Spleen (tissue), 11 donors: ENCODE results near the gene ICAM2. TPM values are rescaled to one million over a fixed set of nuclear protein-coding genes. Genes with fewer than 3 reads are reported as not detected.
A peak's percentile ranks its signal among the peaks of the same experiment; 100 is the strongest.

ENCODE experiments used
- DNase-seq: peaks from one replicate; pipeline ENCODE4 v3.0.0-alpha.2; 2020
- H3K27ac ChIP-seq, 8 donors: fragments of 200-600 bp; sonication (generic) in 7 of 8; 1 replicate in 4 of 8; 2 replicates in 4 of 8; pipeline versions ENCODE4 v1.5.0 to v1.8.0; 2016 to 2021; ENCODE audit warnings: inconsistent platforms in 4 of 8, mild to moderate bottlenecking in 4 of 8, moderate library complexity in 1 of 8
- H3K27me3 ChIP-seq, 7 donors: fragments of 200-600 bp; sonication (generic) in 6 of 7; replicated peaks in 1 of 7; 1 replicate in 4 of 7; 2 replicates in 3 of 7; pipeline versions ENCODE4 v1.5.0 to v1.8.0; 2016 to 2021; ENCODE audit warnings: inconsistent platforms in 3 of 7, mild to moderate bottlenecking in 1 of 7
- H3K36me3 ChIP-seq, 6 donors: fragments of 200-600 bp; sonication (generic) in 5 of 6; 1 replicate in 4 of 6; 2 replicates in 2 of 6; pipeline versions ENCODE4 v1.5.0 to v1.8.0; 2016 to 2021; ENCODE audit warnings: inconsistent platforms in 2 of 6
- H3K4me1 ChIP-seq, 6 donors: fragments of 200-600 bp; sonication (generic) in 5 of 6; 1 replicate in 3 of 6; 2 replicates in 3 of 6; pipeline versions ENCODE4 v1.5.0 to v1.8.0; 2016 to 2021; ENCODE audit warnings: inconsistent platforms in 3 of 6
- H3K4me3 ChIP-seq, 8 donors: fragments of 200-600 bp; sonication (generic) in 7 of 8; 1 replicate in 4 of 8; 2 replicates in 4 of 8; pipeline versions ENCODE4 v1.5.0 to v1.8.0; 2016 to 2021; ENCODE audit warnings: inconsistent platforms in 4 of 8, mild to moderate bottlenecking in 4 of 8, moderate library complexity in 2 of 8
- H3K9me3 ChIP-seq, 8 donors: fragments of 200-600 bp; sonication (generic) in 7 of 8; 1 replicate in 4 of 8; 2 replicates in 4 of 8; pipeline versions ENCODE4 v1.5.0 to v1.8.0; 2016 to 2021; ENCODE audit warnings: inconsistent platforms in 4 of 8
- CTCF ChIP-seq, 11 experiments: fragments of 200-600 bp in 7 of 11; fragments of 450-650 bp in 4 of 11; sonication (generic) in 4 of 11; IDR thresholded peaks in 8 of 11; conservative IDR thresholded peaks in 3 of 11; 1 replicate in 7 of 11; 2 replicates in 4 of 11; pipeline versions ENCODE4 v1.4.0 to v1.8.0; 2016 to 2021; ENCODE audit warnings: antibody characterized with exemption in 11 of 11, inconsistent platforms in 4 of 11, mild to moderate bottlenecking in 1 of 11
- POLR2A ChIP-seq, 3 donors: fragments of 450-650 bp; IDR thresholded peaks; one replicate each; pipeline ENCODE4 v1.5.1; 2017; ENCODE audit warnings: antibody characterized with exemption in 3 of 3, mild to moderate bottlenecking in 1 of 3
- POLR2AphosphoS5 ChIP-seq, 3 donors: sonication (generic); formaldehyde crosslinking; IDR thresholded peaks; one replicate each; pipeline ENCODE4 v1.5.1; 2017; ENCODE audit warnings: antibody characterized with exemption in 3 of 3
- WGBS, 5 donors: extraction: QIAGEN DNeasy Blood & Tissue Kit in 3 of 5; methylation state at CpG; one replicate each; pipeline versions ENCODE4 v1.1.5 to v1.1.7; 2013 to 2018; 5-methylcytosine and 5-hydroxymethylcytosine counted together
- intact Hi-C: fragments of 100-400 bp; cut with DNase I; formaldehyde crosslinking; loops from one replicate; pipeline ENCODE4 v1.15.0; 2023; ENCODE audit warnings: low total_unique reads
- polyA plus RNA-seq, 3 donors: library from polyadenylated mRNA; stranded (reverse); fragments of 200-250 nt; gene quantifications; one replicate each; pipeline ENCODE4 v1.2.1, GENCODE V29; 2013
- total RNA-seq, 7 donors: library from RNA; depleted of rRNA in 3 of 7; stranded (reverse); fragments of >200 nt in 3 of 7; fragmentation: NEBNext Ultra II Directional in 4 of 7; extraction: Animal tissue kit (Norgen Biotek cat#: 25700) in 4 of 7; gene quantifications; one replicate each; pipeline versions ENCODE4 v1.1.0 to v1.2.1, GENCODE V29; 2016 to 2021
- donor health status: healthy with polysubstance abuse.
- donor health status: DM: no; HTN: no; CAD: no; lungs with moderate emphysema.
- donor health status: DM: no; HTN: no; CAD: no.
- donor health status: Bipolar disorder and iron deficiency.
- donor health status: healthy.
- donor health status: DM: no; HTN: no; CAD: no.
- donor health status: DM: yes; HTN: yes; CAD: no.

The ICAM2 gene
- total and polyA plus RNA-seq, 10 donors, result 79.2 to 412 (median 173) TPM

- peak; percentile 66 for DNase-seq
- intact Hi-C loops, result no loop called here
These were observed 16.8 kb downstream of the ICAM2 start for GRCh38 chr17:64003526-64004121.

GRCh38 chr17:64002658-64003525, 17.5 kb downstream of the ICAM2 start:
- peak overlapping the region in 1 of 8 donors; percentile 66 for H3K4me3 ChIP-seq
- H3K27ac ChIP-seq, result peak overlapping the region; percentile 64 to 89 (median 79)
- peaks cover 0 to 63% (median 36%) of the 10 kb centered on the region in 6 donors for H3K36me3 ChIP-seq
- no peak for TF ChIP-seq POLR2A (IDR thresholded peaks at IDR 0.05)
- TF ChIP-seq CTCF (IDR thresholded peaks at IDR 0.05 in 8 of 11, conservative IDR thresholded peaks at IDR 0.05 in 3 of 11), result no peak
- TF ChIP-seq POLR2AphosphoS5 (IDR thresholded peaks at IDR 0.05), result peak in 2 of 3 donors; percentile 8 to 25
- peaks cover 13 to 100% (median 71%) of the 10 kb centered on the region in 6 donors for H3K4me1 ChIP-seq
- H3K27me3 ChIP-seq, result peaks cover 0 to 17% (median 0%) of the 10 kb centered on the region in 7 donors
- no peaks in the 10 kb centered on the region for H3K9me3 ChIP-seq
- peak; percentile 77 for DNase-seq
- intact Hi-C loops, result no loop called here
- WGBS, 5 donors, result 76 to 93% (median 87%) methylated on average over 10 to 22 of the region's 22 CpGs

More at GRCh38 chr17:64003526-64004121, 16.8 kb downstream of the ICAM2 start:
- Histone ChIP-seq H3K27ac (peak overlapping the region in 7 of 8 donors; percentile 15 to 89 (median 83)), H3K4me1 (peaks cover 19 to 100% (median 73%) of the 10 kb centered on the region in 6 donors), H3K9me3 (no peaks in the 10 kb centered on the region), H3K4me3 (peak overlapping the region in 2 of 8 donors; percentile 48 to 66), H3K36me3 (peaks cover 0 to 70% (median 36%) of the 10 kb centered on the region in 6 donors), H3K27me3 (peaks cover 0 to 10% (median 0%) of the 10 kb centered on the region in 7 donors)
- WGBS, 5 donors, result 60 to 80% (median 78%) methylated on average over 9 to 13 of the region's 13 CpGs
- TF ChIP-seq POLR2AphosphoS5 (IDR thresholded peaks at IDR 0.05), result peak in 2 of 3 donors; percentile 4 to 42
- no peak for TF ChIP-seq CTCF (IDR thresholded peaks at IDR 0.05 in 8 of 11, conservative IDR thresholded peaks at IDR 0.05 in 3 of 11)

GRCh38 chr17:64001763-64002529, 18.5 kb downstream of the ICAM2 start:
- peak overlapping the region in 1 of 8 donors; percentile 17 for H3K4me3 ChIP-seq
- peaks cover 0 to 26% (median 0%) of the 10 kb centered on the region in 7 donors for H3K27me3 ChIP-seq
- peaks cover 0 to 55% (median 36%) of the 10 kb centered on the region in 6 donors for H3K36me3 ChIP-seq
- no peaks in the 10 kb centered on the region for H3K9me3 ChIP-seq
- WGBS, 5 donors, result 51 to 83% (median 62%) methylated on average over 11 to 14 of the region's 14 CpGs
- DNase-seq, result peak; percentile 84
- intact Hi-C loops, result no loop called here
- peak overlapping the region; percentile 64 to 89 (median 79) for H3K27ac ChIP-seq
- TF ChIP-seq POLR2A (IDR thresholded peaks at IDR 0.05), result no peak
- peak; percentile 68 to 77 (median 71) for TF ChIP-seq POLR2AphosphoS5 (IDR thresholded peaks at IDR 0.05)
- peaks cover 11 to 100% (median 70%) of the 10 kb centered on the region in 6 donors for H3K4me1 ChIP-seq

GRCh38 chr17:64001091-64001579, 19.3 kb downstream of the ICAM2 start:
- H3K4me1 ChIP-seq, result peaks cover 8 to 94% (median 63%) of the 10 kb centered on the region in 6 donors
- H3K27me3 ChIP-seq, result peaks cover 0 to 26% (median 0%) of the 10 kb centered on the region in 7 donors
- H3K27ac ChIP-seq, result peak overlapping the region; percentile 64 to 89 (median 79)
- peaks cover 0 to 48% (median 36%) of the 10 kb centered on the region in 6 donors for H3K36me3 ChIP-seq
- peak; percentile 57 for DNase-seq
- 70 to 86% (median 74%) methylated on average over 6 to 7 of the region's 7 CpGs for WGBS, 5 donors
- no peaks in the 10 kb centered on the region for H3K9me3 ChIP-seq
- TF ChIP-seq CTCF (IDR thresholded peaks at IDR 0.05 in 8 of 11, conservative IDR thresholded peaks at IDR 0.05 in 3 of 11) (no peak), POLR2AphosphoS5 (IDR thresholded peaks at IDR 0.05) (peak; percentile 6 to 47 (median 18)), POLR2A (IDR thresholded peaks at IDR 0.05) (no peak)
- intact Hi-C loops, result no loop called here
- no peak overlapping the region for H3K4me3 ChIP-seq
